Measurements from ENCODE around the gene JDP2. TPM values are rescaled to one million over a fixed set of nuclear protein-coding genes. Genes with fewer than 3 reads are reported as not detected.

JDP2 gene
- total RNA-seq, 1 donor from 2014 or later = 43.2 TPM

DNA sequence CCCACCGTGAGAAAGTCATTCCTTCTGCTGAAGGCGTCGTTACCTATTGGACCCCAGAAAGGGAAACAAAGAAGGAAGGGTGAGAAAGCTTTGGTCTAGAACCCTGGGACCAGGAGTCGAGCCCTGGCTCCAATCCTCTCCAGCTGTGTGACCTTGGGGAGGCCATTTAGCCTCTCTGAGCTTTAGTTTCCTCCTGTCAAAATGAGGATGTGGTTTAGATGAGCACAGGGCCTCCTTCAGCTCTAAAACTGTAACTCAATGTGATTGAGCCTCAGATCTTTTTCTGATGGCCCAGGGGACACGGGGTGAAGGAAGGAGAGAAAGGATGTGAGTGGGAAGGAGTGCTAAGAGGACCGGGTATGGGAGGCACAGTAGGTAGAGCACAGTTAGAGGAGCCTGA is 7.7 kb downstream of the JDP2 start:
- no peak for DNase-seq (ENCODE audit: low spot score)

DNA sequence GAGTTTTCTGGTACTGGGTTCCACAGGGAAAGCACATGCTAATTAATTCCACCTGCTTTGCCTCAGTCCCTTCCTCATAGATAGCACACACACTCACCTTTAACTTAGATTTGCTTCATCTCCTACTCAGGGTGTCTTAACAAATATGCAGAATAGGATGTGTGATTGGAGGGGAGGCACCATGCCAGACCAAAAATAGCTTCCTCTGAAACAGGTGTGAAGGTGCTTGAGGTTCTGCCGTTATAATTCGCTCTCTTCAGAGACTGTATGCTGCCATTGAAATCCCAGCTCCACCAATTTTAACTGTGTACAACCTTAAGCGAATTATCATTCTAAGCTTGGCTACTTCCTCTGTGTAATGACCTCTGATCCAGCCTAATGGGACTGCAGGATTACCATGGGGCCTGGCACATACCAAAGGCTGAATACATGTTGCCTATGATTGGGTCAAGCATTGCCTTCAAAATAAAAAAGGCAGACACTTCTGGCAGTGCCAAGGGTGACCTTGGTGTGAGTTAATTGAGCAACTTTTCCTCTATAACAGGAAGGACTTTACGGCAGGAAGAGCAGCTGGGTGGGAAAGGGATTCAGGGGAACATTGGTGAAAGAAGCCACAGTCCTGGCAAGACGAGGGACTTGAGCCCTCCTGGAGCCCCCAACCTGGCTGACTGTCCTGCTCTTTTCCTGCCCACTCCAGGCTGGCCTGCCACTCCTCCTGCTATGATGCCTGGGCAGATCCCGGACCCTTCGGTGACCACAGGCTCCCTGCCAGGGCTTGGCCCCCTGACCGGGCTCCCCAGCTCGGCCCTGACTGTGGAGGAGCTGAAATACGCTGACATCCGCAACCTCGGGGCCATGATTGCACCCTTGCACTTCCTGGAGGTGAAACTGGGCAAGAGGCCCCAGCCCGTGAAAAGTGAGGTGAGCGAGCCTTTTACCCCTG is 9.7 kb downstream of the JDP2 start:
- DNase-seq (ENCODE audit: low spot score) = no peak

DNA sequence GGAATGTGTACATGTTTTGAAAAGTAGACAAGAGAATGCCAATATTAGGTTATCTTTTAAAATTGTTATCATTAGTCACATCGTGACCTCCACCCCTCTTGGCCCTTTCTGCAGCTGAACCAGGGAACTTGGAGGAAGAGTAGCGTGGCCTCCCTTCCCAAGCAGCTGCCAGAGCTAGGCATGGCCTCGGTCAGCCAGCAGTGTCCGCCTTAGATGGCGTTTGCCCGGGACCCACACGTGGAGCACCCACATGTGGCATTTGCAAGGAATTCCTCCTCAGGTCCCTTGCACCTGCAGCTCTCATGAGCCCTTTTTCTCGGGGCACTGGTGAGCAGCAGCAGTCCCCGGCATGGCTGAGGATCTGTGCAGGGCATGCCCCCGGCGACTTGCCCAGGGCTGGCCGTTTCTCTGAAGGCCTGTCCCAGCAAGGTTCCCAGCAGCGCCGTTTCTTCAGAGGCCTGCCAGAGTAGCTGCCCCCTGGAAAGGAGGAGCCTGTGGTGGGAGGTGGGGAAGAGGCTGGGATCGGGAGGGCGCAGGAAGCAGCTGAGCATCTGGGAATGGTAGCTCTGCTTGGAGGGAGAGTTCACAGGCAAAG is 10.8 kb downstream of the JDP2 start:
- DNase-seq (ENCODE audit: low spot score) = no peak

DNA sequence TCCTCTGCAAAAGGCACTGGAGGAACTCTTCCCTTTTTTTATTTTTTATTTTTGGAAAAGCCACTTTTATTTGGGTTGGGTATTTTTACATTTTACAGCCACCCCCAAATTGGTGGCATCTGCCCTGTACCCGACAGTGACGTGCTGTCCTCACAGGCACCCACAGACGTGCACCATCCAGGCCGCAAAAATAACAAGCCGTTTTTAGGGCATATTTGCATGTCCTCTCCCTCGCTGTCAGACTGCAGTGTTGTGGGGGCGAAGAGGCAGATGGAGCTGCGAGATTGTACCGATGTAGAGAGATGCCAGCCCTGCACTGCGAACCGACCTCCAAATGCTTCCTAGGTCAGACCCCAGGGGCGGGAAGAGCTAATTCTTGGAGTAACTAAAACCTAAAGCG is 12.2 kb downstream of the JDP2 start:
- no peak for DNase-seq (ENCODE audit: low spot score)

DNA sequence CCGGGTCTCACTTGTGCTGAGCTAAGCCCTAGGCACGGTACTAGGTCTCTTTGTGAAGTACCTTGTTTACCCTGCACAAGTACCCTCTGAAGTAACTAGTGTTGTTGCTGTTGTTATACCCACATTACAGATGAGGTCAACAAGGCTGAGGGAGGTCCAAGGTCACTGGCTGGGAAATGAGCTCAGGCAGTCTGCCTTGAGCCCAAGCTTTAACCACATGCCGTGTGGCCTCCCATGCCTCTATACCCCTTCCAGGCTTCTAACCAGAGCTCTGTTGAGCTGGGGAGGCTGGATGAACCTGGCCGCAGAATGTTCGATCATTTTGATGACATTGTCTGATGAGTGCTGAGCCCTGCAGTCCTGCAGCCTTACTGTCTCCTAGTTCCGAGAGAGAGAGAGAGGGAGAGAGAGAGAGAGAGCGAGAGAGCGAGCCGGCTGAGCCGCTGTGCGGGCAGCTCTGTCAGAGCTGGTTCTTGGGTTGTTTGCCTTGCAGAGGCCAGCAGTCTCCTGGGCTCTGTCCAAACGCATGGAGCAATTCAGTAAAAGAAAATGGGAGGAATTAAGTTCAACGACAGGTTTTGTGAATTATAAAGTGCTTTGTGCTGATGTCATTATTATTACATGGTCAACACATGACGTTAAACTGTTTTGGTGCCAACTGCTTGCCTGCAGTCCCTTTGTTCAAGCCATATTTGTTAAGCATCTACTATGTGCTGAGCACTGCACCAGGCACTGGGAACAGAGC is 13.1 kb downstream of the JDP2 start:
- peak; percentile 59 for DNase-seq (ENCODE audit: low spot score)

DNA sequence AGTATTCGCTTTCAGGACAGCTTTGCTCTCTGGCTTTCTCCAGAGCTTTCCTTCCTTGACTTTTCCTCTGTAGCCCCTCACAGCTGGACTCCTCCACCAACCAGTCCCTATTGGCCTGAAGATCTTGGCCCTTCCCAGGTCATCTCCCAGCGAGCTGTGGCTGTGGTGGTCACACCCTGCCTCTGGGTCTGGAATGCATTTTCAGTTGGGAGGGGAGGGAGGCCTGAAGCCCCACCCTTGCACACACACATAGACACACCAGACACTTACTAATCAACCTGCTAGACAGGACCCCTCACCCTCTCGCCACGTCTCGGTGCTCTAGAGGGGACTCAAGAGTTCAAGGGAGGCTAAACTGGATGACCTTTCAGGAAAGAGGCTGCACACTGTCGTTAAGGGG is 13.9 kb downstream of the JDP2 start:
- DNase-seq (ENCODE audit: low spot score) = no peak

DNA sequence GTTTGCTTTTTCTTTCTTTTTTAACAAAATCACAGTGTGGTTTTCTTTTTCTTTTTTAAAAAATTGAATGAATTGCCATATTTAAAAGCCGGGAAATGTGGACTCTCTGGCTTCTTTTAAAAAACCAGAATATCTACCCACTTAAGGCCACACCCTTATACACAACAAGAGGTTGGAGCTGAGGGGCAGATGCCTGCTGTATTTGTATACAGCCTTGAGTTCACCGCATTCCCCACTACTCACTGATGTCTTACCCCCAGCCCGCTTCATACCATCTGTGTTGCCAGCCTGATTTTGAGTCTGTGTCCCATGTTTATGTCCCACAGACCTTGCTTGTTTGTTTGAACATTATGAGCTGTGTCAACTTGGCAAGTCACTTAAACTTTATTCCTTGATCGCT is 14.3 kb downstream of the JDP2 start:
- no peak for DNase-seq (ENCODE audit: low spot score)

DNA sequence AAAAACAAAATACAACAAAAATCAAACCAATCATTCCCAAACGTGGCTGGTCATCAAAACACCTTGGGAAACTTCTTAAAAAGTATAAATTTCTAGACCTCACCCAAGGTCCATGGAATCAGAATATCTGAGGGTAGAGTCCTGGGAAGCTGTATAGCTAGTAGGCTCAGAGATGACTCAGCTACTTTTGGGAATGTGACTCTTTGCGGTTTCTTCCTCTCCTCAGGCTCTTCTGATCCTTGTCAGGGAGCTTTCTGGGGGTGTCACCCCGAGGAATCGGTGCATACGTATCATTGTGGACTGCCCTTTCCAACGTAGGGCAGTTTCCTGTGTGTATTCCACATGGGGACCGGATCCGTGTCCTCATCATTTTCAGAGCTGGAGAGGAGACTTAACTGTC is 14.8 kb downstream of the JDP2 start:
- DNase-seq (ENCODE audit: low spot score) = no peak

DNA sequence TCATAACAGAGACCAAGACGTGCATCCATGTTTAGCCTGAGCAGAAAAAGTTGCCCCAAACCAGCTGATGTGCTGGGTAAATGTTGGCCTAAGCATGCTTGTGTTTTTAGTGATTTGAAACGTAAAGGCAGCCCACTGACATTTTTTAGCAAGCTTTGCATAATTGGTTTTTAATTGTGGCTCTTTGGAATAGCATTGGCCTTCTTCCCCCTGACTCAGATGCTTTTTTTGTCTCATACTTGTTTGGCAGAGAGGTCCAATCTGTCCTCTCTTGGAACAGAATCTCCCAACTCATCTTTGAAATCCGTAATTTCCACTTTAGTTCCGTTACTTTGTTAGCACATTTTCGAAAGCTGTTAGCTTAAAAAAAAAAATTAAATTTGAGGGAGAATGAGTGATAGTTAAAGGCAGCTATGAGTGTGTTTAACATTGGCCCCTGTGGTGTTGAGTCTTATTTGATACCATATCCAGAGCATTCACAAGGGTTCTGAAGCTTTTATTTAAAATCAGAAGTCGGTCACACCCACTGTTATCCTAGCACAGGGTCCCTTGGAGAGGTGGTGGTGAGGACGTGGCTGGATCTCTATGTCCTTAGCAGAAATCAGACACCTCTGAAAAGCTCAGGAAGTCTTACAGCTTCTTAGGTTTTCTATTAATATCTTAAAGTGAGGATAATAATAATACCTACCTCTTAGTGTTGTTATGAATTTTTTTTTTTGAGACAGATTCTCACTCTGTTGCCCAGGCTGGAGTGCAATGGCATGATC is 15.6 kb downstream of the JDP2 start:
- no peak for DNase-seq (ENCODE audit: low spot score)

DNA sequence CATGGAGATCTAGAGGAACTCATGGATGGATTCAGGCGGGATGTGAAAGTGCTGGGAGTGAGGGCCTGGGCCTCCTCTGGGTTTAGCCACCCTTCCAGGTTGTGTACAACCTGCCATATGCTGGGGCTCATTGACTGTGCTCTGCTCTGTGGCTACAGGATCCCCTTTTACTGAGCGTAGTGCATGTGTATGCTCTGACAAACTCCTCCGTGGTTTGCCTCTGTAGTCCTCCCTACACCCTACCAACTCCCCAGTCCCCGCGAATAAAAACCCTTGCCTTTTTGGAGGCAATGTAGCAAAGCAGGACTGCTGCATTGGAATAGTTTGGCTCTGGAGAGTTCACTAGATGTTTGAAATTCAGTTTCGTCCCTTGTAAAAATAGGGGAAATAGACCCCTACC is 17.4 kb downstream of the JDP2 start:
- no peak for DNase-seq (ENCODE audit: low spot score)

DNA sequence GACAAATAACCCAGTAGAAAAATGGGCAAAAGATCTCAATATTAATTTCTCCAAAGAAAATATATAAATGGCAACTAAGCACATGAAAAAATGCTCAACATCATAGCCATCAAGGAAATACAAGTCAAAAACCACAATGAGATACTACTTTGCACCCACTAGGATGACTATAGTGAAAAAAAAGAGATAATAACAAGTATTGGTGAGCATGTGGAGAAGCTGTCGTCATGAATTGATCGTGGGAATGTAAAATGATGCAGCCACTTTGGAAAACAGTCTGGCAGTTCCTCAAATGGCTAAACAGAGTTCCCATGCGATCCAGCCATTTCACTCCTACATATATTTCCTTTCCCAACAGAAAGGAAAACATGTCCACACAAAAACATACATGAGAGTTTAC is 18.1 kb downstream of the JDP2 start:
- no peak for DNase-seq (ENCODE audit: low spot score)

DNA sequence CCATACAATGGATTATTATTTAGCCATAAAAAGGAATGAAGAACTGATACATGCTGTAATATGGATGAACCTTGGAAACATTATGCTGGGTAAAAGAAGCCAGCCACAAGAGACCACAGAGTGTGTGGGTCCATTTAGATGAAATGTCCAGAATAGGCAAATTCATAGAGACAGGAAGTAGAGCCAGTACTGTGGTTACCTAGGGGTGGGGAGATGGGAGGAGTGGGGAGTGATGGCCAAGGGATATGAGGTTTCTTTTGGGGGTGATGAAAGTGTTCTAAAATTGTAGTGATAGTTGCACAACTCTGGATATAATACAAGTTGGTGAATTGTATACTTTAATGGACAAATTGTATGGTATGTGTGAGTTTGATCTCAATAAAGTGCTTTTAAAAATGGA is 18.6 kb downstream of the JDP2 start:
- DNase-seq (ENCODE audit: low spot score) = no peak

DNA sequence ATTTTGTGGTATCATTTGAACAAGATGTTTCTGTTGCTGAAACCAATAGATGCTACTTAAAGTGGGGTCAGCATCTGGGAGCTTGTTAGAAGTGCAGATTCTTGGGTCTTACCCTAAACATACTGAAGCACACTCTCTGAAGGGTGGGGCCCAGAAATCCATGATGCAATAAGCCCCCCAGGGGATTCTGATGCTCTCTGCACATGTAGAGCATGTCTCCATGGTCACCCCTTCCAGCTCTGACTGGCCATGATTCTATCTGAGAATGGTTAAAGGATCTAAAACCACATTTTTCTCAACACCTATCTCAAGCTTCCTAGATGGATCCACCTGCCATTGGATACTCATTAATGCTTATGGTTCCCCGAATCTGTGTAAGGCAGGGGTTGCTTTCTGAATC is 20.4 kb downstream of the JDP2 start:
- DNase-seq (ENCODE audit: low spot score) = no peak

DNA sequence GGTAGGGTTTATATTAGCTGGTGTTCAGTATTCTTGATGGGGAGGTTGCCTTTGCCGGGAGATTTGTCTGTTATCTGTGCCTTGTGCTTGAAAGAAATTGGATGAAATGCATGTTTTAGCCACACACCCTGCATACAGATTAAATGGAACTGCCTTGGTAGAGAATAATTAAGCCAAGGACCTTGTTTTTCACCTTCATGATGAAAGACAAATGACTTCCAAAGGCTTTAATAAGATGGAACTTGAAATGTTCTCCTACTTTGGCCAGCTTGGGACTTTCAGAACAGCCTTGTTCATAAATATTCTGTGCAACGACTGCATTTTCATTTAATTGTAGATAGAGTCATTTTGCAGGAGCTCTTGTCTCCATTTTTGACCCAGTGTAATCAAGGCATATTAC is 21.2 kb downstream of the JDP2 start:
- no peak for DNase-seq (ENCODE audit: low spot score)

DNA sequence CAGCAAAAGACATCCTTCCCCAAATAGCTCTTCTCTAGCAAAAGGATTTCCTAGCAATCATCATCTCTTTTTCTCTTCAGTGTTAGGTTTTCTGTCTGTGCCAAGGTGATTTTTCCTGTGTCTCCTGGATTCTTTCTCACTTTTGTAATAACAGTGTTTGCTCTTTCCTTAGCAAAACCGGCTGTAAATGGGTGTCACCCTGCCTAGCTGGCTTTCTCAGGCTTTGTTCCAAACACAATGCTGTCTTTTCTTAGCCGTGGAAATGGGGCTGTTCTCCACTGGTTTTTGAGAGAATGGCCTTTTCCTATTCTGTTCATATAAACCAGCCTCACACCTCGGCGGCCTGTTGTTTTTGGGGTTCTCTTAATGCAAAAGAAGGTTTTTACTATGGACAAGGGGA is 21.9 kb downstream of the JDP2 start:
- no peak for DNase-seq (ENCODE audit: low spot score)

DNA sequence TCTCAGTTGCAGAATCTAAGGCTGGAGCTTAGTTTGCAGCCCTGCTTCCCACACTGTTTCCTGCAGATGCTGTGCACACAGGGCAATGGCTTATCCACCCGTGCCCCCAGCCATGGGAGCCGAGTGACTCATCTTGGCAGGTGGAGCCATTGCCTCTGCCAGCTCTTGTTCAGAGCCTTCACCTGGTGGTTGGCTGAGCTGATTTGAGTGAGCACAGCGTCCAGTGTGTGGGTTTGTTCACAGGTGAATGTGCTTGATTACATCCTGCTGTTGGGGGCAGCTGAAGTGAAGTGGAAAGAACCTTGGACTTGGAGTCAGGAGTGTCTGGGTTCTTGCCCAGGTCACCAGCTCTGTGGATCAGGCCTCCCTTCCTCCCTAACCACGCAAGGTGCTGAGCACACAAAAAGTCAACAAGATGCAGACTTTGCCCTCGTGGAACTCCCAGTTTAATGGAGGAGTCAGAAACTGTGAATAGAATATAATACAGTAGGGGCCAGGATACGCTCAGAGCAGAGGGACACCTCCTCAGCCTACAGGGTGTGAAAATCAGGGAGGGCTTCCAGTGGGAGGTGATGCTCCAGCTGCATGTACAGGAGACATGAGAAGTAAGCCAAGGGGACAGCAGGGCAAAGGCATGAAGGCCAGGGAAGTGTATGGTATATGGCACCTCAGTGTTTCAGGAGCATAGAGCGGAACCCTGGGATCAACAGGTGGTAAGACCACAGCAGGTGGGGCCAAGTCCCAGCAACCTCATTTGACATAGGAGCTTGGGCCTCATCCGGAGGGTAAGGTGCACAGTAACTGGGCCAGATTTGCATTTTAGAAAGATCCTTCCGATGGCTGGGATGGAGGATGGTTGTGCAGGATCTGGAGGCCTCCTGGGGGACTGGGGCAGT is 22.8 kb downstream of the JDP2 start:
- DNase-seq (ENCODE audit: low spot score) = no peak

DNA sequence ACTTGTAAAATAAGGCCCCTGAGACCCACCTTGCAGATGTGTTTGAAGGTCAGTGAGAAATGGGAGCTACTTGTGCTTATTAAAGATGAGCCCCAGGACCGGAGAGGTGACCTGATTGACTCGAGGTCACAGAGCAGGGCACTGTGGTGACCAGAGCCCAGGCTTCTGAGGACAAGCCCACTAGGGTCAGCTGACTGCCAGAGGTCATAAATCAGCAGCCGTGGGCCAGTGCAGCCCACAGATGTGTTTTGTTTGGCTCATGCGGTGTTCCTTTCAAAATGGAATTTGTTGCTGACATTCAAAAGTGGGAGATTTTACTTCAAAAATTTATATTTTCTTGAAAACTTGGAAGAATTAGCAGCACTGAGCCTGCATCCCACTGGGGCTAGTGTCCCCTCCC is 24.5 kb downstream of the JDP2 start:
- DNase-seq (ENCODE audit: low spot score) = no peak

DNA sequence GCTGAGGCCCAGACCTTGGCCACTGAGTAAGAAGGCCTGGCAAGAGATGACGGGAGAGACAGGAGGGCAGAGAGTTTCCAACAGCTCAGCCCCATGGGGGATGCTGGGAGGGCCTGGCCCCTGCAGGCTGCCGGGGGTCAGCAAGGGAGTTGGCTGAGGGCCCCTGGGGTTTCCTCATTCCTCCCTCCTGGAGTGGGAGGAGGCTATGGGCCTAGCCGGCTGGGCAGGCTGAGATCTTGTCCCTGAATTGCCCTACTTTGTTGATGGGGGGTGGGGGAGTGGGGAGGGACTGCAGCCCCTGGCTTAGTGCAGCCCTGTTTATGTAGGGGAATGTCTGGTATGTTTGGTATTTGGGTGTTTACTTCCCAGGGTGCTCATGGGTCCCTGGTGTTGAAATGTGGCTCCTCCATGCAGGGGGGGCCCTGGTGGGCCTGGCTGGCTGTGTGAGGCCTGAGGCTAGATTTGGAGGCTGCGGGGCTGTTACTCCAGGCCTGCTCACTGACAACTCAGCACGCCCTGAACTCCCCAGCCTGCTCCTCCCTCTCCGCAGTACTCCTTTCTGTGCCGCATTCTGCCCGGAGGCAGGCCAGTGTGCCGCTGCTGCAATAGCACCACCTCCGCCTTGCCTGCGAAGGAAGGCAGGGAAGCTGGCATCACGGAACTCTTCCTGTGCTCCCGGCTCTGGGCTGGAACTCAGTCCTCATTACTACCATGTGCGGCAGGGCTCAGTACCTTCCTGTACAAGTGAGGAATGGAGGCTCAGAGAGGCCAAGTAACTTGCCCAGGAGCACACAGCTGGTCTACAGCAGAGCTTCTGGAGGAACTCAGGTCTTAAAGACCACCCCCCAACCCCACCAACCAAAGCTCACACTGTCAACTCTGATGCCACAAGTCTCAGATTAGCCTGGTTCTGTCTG is 25.3 kb downstream of the JDP2 start:
- peak; percentile 72 for DNase-seq (ENCODE audit: low spot score)

DNA sequence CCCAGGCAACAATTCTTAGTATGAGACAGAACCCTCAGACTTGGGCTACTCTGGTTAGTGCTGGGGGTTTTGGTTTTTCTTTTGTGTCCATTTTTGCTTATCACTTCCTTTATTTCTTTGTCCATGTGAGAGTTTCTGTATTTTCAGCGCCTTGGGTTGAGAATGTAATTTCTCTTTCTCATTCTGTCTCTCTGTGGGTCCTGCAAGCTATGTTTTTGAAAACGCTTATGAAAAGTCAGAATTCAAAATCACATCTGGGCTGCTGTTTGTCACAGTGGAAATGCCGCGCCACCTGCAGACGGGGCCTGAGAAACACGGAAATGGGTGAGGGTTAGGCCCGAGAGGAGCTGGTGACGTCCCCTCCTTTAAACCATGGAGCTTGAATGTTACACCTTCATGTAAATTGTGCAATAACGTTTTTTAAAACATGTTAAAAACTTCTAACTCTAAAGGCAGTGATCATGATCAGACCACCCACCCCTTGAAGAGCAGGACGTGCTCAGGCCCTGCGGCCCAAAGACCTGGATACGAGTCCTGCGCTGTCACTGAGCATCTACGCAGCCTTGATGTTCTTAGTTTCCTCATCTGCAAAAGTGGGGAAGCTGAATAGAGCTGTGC is 26.1 kb downstream of the JDP2 start:
- DNase-seq (ENCODE audit: low spot score) = no peak
